AG08395 (cell line): ENCODE measurements around the gene CORT.

Experiments
- DNase-seq: peaks from one replicate; pipeline ENCODE4 v3.0.0; 2012; ENCODE audit warnings: mixed read lengths, low spot score

CORT gene

GRCh38 chr1:10474613-10475507, 25.0 kb downstream of the CORT start, which contains the start of gene PEX14:
Gene PEX14, plus strand, starts transcription at chr1:10474950. Its CDS starts 17 bp downstream, at chr1:10474967.
- DNase-seq = peak; percentile 93

- DNase-seq = no peak
Measured at GRCh38 chr1:10475510-10475909, 25.7 kb downstream of the CORT start.

DNA sequence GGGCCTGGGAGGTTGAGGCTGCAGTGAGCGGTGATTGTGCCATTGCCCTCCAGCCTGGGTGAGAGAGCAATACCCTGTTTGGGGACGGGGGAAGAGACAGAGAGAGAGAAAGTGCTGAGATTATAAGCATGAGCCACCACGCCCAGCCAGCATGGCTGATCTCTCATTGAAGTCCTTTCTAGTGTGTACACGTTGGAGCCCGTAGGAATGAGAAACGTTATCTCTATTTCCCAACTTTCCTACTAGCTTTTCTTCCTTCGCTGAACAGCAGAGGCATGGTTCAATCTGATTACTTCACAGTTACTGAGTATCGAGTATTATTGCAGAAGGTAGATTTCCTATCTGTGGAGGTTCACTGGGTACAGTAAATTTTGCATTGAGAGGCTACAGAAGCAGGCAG, 29.5 kb downstream of the CORT start:
- no peak for DNase-seq

GRCh38 chr1:10480614-10481013, 30.8 kb downstream of the CORT start:
- DNase-seq = no peak

- DNase-seq = no peak
Measured at GRCh38 chr1:10484521-10484920, 34.7 kb downstream of the CORT start.

DNA sequence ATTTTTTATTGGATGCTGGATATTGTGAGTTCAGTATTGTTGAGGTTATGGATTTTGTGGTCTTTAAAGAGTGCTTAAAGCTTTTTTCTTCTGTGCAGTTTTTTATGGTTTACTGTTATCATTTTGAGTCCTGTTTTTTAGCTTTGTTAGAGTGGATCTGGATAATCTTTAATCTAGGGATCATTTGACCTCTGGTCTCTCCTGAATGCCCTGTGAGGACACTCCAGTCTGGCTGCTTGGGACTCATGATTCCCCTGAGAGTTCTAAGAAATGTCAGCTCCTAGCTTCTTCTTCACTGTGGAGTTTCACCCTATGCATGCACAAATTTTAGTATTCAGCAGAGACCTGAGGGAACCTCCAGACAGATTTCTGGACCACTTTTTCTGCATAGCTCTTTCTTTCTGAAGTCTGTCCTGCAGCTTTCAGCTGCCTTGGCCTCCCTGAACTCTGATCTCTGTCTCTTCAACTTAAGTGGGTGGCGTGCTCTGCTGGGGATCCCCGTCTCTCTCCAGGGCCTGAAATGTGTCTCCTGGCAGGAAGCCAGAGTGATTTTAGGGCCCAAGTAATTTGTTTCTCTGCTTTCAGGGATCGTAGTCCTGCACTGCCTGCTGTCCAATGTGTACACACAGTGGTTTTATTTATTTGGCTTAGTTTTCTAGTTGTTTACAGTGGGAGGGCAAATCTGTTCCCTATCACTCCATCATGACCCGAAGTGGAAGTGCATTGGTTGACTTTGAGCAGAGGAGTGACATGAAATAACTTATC, 39.6 kb downstream of the CORT start:
- DNase-seq = no peak

DNA sequence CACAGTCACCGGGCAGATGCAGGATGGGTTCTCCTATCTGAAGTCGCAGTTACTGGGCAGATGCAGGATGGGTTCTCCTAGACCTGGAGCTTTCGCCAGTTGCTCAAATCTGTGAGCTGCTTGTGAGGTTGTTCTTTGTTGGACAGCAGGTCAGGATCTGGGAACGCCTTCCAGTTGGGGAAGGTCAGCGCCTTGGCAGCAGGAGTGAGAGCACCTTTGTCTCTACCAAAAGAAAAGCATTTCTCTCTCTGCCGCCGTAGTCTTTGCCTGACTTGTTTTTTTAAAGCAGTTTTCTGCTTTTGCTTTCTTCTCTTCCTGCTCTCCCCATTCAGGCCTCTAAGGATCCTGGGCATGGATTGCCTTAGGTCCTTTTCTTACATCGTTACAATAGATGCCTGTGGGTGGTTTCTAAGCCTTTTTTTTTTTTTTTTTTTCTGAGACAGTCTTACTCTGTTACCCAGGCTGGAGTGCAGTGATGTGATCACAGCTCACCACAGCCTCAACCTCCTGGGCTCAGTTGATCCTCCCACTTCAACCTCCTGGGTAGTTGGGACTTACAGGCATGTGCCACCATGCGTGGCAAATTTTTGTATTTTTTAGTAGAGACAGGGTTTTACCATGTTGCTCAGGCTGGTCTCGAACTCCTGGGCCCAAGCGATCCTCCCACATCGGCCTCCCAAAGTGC, 40.6 kb downstream of the CORT start:
- no peak for DNase-seq

- DNase-seq = no peak
Measured at GRCh38 chr1:10494418-10494753, 44.6 kb downstream of the CORT start.

DNA sequence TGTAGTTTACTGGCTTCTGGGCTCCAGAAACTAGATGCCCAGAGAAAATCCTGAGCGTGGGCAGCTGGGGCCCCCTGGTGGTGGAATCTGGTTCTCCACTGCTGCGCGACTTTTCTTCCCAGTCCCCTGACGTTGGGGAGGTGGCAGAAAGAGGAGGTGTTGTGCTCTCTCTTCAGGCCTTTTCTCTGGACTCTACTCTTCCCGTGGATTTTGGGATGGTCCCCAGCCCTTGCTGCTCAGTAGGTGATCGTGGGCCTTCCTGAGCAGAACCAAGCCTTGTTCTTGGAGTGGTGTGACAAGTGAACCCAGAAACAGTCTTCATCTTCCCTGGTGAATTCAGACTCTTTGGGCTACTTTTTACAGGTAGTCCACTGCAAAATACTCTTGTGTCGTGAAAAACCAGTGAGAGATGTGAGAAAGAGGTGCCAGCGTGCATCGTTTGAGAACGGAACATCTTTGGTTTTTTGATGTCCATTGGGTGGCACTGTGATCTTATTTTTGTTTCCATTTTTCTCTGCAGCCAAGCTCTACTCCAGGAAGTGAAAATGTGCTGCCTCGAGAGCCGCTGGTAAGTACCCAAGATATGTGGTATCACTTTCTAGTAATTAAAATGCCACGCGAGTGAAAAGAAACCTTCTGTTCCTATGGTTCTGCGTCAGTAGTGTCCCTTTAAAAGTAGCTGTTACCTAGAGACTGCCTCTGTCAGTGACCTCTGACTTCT, 45.1 kb downstream of the CORT start:
- peak; percentile 89 for DNase-seq

DNA sequence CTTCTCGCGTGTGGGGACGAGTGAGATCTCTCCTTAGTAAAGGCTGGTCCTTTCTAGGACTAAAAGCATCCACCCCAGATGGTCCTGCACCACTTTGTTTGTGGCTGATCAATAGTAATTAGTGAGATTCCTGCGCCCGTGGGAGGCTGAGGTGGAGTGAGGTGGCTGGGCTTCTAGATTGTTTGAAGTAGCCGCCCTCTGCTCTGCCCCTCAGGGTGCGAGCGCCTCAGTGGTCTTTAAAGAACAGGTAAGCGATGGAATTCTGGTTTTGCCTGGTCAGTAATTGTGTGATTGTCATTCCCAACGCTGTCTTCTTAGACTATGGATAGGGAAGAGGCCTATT, 45.6 kb downstream of the CORT start:
- DNase-seq = no peak

DNA sequence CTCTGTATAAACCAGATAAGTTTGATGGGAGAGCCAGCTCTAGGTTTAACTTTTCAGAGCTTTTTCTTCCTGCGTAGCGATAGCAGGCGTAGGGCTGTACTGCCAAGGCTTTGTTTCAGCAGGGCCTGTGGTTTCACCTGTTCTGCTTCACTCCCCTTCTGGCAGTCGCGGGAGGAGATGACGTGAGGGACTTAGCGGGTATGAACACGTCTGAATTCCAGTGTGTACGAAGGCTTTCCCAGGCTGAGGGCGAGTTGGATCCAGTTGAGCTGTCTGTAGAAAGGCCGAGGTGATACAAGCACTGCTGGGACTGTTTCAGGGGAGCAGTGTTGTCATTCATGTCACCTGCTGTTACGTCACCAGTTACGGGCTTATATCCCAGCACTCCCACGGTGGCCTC, 46.1 kb downstream of the CORT start:
- no peak for DNase-seq

- DNase-seq = no peak
Measured at GRCh38 chr1:10497109-10497508, 47.3 kb downstream of the CORT start.

DNA sequence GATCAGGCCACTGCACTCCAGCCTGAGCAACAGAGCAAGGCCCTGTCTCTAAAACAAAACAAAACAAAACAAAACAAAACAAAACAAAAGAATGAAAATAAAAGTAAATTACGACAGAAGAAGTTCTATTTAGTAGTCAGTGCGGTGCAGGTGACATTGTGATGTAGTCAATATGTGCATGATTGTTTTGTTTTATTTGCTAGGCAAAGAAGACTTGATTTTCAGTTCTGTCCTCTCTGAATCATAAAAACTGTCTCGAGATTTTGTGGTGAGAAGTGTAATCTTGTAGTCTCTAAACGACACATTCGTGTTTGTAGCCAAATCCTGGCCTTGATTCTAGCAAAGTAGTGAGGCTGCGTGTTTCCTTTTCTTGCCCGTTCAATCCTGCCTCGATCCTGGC, 48.4 kb downstream of the CORT start:
- DNase-seq = no peak
